HL-60/S4 treated with retinoic acid at 250 ng/mL for 4 days and 3 days (cell line): ENCODE data around the gene CCDC126.
"Not testable (repeated sequence)": the region's sequence is repeated elsewhere in the genome, so short reads cannot be mapped to it uniquely, and the experiment has no call there.

ENCODE experiments used
- in situ Hi-C: fragments of 300-500 bp; cut with MboI; formaldehyde crosslinking; loops from 2 replicates; pipeline ENCODE4 v1.7.0; 2022; ENCODE audit warnings: low sequenced_read_pairs

CCDC126 gene, protein sequence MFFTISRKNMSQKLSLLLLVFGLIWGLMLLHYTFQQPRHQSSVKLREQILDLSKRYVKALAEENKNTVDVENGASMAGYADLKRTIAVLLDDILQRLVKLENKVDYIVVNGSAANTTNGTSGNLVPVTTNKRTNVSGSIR

GRCh38 chr7:23597094-23598091 is at the start of gene CCDC126:
Gene CCDC126, plus strand, starts transcription at chr7:23597382. Its CDS starts 13,934 bp downstream, at chr7:23611316.
- in situ Hi-C loops: no loop called here

DNA sequence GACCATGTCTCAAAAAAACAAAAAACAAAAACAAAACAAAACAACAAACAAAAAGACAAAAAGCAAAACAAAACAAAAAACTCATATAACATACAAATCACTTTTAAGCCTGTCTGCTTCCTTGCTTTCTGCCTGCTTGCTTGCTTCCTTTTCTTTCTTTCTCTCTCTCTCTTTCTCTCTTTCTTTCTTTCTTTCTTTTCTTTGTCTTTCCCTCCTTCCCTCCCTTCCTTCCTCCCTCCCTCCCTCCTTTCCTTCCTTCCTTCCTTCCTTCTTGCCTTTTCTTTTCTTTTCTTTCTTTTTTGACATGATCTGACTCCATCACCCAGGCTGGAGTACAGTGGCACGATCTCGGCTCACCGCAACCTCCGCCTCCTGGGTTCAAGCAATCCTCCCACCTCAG is 49.5 kb upstream of the CCDC126 start:
- in situ Hi-C loops: no loop called here

- in situ Hi-C loops: loop anchor here (25.0 kb wide), 1 partner anchor 1104 kb away; no protein-coding TSS in a partner anchor
Observed at GRCh38 chr7:23558303-23558702, 38.9 kb upstream of the CCDC126 start.

- in situ Hi-C loops: loop anchor here (25.0 kb wide), 1 partner anchor 1092 kb away; no protein-coding TSS in a partner anchor
Observed at GRCh38 chr7:23570592-23571200, 26.5 kb upstream of the CCDC126 start.

DNA sequence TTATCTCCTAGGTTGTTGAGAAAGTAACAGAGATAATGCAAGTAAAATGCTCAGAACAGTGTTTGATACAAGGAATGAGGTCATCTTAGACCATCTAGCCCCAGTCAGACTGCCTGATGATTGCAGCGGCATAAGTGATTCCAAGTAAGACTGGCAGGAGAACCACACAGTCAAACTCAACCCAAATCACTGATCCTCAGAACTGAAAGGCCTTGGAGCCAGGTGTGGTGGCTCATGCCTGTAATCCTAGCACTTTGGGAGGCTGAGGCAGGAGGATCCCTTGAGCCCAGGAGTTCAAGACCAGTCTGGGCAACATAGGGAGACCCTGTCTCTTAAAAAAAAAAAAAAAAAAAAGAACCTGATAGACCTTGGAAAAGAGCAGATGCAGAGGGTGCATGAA is 15.2 kb upstream of the CCDC126 start:
- in situ Hi-C loops: not testable (repeated sequence)

DNA sequence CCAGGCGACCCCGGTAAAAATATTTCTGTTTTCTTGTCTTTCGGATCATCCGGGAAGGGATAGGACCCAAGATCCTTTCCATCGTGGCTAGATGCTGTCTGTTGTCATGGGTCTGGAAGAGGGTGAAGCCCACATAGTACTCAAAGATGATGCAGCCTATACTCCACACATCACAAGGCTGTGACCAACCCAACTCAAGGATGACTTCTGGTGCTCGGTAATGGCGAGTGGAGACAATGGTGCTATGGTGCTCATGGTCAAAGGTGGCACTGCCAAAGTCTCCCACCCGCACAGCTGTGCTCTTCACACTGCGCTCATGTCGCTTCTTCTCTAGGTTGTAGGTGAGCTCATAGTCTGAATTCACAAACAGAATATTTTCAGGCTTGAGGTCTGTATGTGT is 11.9 kb upstream of the CCDC126 start:
- in situ Hi-C loops: not testable (repeated sequence)

DNA sequence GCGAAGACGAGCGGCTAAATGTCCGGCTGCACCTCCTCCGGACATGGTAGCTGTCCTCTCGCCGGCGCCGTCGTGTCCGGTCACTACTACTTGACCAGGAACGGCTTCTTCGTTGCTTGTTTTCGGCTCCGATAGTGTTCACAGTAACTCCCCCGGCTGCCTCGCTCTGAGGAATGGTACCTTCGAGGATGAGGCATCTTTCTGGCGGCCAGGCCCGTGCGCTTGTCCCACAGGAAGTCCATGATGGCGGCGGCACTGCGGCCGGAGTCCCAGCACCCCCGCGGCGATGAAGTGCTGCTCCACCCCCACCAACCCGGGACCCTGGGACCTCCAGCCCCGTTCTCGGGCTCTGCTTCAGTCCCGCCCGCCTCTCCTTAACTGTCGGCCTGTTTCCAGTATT is 11.0 kb upstream of the CCDC126 start:
- in situ Hi-C loops: no loop called here

GRCh38 chr7:23590529-23590928 is 6.7 kb upstream of the CCDC126 start:
- in situ Hi-C loops: no loop called here

DNA sequence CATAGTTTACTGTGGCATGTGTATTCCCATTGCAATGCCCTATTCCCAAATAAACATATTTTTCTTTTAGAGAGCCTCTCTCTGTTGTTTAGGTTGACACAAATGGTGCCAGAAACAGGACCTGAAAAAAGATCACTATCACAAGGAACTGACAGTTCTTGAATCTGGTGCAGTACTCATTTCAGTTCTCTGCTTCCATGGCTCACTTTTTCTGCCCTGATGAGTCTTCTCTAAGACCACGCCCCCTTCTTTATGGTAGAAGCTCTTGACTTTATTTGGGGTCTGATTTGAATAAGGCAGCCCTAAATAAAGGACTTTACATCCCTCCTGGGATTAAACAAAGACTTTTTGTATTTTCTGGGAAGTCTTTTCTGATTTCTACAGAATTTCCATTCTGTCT is 3.5 kb upstream of the CCDC126 start:
- in situ Hi-C loops: no loop called here

DNA sequence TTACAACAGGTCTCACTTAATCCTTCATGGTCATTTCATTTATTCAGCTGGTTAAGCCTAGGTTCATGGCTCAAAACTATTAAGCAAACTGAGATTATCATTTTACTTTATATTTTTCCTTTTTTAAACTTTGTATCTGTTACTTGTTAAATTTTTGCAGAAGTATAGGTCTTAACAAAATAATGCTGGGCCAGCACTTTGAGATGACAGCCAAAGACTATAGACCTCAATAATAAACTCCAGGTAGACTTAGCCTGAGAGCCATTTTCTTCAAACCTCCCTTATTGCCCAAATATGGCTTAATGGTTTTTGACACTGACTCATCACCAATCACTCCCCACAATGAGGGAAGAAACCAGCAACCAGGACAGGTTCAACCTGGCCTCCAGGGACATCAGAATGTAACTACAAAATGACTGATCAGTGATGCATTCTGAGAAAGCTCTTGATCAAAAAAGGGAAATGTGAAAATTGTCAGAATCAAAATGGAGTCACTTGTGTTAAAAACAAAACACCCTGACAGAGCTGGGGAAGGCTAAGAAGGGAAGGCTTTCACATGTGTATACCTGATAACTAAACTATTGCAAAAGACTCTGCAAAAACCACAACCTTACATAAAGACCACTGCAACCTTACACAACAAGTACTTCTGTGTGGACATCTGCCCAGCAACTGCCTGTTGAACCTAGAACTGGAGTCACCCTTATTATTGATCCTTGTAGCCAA is 2.1 kb upstream of the CCDC126 start:
- in situ Hi-C loops: no loop called here

DNA sequence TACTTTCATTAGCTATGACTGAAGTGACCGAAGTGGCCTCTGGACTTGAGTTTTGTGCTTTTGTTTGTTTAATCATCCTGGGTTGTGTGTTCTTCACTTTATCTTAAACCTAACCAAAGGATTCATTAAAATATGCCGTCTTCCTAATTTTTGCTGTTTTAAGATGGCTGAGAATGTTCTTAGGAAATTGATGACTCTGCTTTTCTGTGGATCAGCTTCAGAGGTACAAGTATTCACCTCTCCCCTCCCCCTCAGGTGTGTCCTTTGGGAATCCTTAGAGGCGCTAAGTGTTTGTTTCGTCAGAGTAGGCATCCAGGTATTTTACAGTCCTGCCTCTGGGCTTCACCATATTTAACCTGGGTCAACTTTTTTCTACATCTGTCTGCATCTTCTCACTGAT is 1.1 kb downstream of the CCDC126 start:
- in situ Hi-C loops: no loop called here

DNA sequence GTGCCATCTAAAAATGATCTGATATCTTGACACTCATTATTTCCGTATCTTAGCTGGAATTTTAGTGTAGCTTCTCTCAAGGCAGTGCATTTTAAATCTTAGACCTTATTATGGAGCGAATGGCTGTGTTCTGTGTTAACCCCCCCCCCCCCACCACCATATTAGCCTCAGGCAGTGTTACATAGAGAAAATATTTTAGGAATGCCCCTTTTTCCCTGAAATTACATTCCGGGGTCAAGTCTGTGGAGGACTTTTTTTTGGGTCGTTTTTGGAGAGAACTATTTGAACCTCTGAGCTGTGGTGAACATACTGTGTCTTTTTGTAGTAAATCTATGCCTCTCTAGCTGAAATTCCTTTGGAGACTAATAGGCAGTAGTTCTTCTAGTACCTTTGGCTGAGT is 3.1 kb downstream of the CCDC126 start:
- in situ Hi-C loops: no loop called here

DNA sequence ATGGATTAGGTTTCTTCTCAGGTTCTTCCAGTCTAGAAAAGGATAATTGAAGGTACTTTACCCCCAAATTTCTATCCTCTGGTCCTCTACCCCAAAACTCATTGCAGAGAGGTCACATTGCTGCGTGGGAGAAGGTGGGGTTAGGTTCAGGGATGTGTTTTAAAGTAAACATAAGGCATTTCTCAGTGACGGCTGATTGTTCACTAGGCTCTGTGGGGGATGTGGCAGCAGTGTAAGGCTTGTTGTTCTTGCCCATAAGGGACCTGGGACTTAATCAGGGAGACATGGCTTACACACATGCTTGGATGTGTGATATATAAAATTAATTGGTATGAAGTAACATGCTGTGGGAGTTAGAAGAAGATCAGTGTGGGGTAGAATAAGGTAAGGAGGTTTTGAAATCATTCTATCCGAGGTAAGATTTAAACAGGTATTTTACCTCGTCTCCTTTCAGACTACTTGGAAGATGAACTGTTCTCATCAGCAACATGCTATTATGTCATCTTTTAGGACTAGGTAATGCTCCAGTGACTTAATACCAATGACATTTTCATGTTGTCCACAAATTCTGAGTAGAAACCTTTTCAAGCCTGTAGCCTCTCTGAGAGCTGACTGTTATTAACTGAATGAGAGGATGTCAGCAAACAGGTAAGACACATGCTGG is 6.6 kb downstream of the CCDC126 start:
- in situ Hi-C loops: no loop called here

DNA sequence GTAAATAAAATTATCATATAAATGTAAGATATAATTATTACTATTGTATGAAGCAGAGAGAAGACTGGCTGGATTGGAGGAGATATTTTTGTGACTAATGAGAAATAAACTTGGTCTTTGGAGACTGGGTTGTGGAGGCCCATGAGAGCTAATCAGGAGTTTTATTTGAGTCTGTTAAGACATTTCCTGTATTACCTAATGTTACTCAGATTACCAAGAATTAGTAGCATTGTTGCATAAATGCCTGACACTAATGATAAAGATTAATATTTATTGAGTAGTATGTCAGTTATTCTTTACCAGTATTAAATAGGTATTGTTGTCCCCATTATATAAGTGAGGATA is 7.1 kb downstream of the CCDC126 start:
- in situ Hi-C loops: no loop called here

DNA sequence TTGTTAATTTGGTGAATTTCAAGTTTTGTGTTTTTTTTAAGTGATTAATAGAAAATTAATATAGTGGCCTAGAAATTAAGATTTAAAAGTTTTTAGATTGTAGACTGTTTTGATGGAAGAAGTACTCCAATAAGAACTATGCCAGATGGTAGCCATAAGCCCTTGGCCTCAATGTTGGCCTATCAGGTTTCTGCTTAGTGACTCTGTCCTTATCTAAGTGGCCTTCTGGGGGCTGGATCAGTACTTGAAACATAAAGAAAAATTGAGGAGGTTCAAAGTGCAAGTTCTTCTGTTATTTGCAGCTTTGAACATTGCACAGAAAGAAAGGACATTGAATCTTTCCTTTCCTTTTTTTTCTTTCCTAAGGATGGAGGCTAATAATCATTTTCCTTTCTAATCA is 9.9 kb downstream of the CCDC126 start:
- in situ Hi-C loops: no loop called here

DNA sequence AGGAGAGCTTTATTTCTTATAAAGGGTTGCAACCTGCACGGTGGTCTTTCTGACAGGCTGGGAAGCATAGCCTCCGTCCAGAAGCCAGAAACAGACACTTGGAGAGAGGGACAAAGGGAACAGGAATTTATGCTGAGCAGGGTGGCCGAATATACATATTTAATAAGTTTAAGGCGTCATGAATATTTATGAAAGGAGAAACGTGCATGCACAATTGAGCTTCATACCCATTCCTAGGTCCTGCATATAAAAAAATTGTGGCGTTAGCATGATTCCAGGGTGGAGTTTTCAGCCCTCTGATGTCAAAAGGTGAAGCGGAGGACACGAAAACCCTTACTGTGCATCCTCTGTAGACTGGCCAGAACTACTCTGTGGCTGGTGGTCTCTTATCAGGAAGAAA is 10.7 kb downstream of the CCDC126 start:
- in situ Hi-C loops: no loop called here

DNA sequence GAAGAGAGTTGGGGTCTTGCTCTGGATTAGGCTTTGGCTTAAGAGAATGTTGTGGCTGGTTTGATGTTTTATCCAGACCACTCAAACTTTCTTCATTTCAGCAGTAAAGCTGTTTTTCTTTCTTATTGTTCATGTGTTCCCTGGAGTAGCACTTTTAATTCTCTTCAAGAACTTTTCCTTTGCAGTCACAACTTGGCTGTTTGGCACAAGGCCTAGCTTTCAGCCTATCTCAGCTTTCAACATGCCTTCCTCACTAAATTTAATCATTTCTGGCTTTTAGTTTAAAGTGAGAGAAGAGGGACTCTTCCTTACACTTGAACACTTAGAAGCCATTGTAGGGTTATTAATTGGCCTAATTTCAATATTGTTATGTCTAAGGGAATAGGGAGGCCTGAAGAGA is 18.1 kb downstream of the CCDC126 start:
- in situ Hi-C loops: no loop called here

DNA sequence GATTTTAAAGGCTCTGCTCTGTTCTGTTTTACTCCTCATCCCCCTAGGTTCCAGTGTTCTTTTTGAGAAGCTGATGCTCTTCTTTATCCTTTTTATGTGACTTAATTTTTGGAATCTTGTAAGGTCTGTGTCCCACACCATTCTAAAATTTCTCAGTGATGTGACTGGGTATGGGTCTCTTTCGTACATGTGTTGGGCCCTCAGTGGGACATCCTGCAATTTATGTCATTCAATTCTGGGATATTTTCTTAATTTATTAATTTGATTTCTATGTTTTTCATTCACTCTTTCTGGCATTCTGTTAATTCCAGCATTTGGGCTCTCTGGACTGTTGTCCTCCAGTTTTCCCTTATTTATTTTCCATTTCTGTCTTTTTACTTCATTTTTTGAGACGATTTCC is 19.4 kb downstream of the CCDC126 start:
- in situ Hi-C loops: no loop called here

GRCh38 chr7:23617482-23617881 is 20.3 kb downstream of the CCDC126 start:
- in situ Hi-C loops: no loop called here

- in situ Hi-C loops: no loop called here
Observed at GRCh38 chr7:23618241-23618640, 21.1 kb downstream of the CCDC126 start.

- in situ Hi-C loops: no loop called here
Observed at GRCh38 chr7:23619141-23619540, 22.0 kb downstream of the CCDC126 start.
